Memory B cell (primary cell): Measurements from ENCODE around the gene WNT5A.
"Not testable (repeated sequence)": the region's sequence is repeated elsewhere in the genome, so short reads cannot be mapped to it uniquely, and the experiment has no call there.

Experiments
- ATAC-seq: fragments of 150-1000 bp; cut with Tn5 transposase; 2 replicates; pipeline ENCODE4 v1.10.0; 2021; ENCODE audit warnings: low read depth, mild to moderate bottlenecking, moderate library complexity
- DNase-seq, 2 donors: peaks; one replicate each; pipeline ENCODE4 v3.0.0; 2022; ENCODE audit warnings: low spot score in 2 of 2
- H3K27ac Mint-ChIP-seq: one replicate; pipeline ENCODE4 v1.8.0; 2022; ENCODE audit warnings: mild to moderate bottlenecking, moderate library complexity, mixed read lengths
- H3K27me3 Mint-ChIP-seq: one replicate; pipeline ENCODE4 v1.8.0; 2022; ENCODE audit warnings: mixed read lengths
- H3K36me3 Mint-ChIP-seq: one replicate; pipeline ENCODE4 v1.8.0; 2022; ENCODE audit warnings: mild to moderate bottlenecking, mixed read lengths
- H3K4me1 Mint-ChIP-seq: one replicate; pipeline ENCODE4 v1.8.0; 2022; ENCODE audit warnings: mixed read lengths
- H3K4me3 Mint-ChIP-seq: one replicate; pipeline ENCODE4 v1.8.0; 2022; ENCODE audit warnings: mild to moderate bottlenecking, moderate library complexity, mixed read lengths
- H3K9me3 Mint-ChIP-seq: one replicate; pipeline ENCODE4 v1.8.0; 2022; ENCODE audit warnings: mixed read lengths

WNT5A gene

GRCh38 chr3:55516392-55517030 is 29.4 kb upstream of the WNT5A start:
- H3K27me3 Mint-ChIP-seq = peaks cover 2% of the 10 kb centered on the region
- peaks cover 1% of the 10 kb centered on the region for H3K9me3 Mint-ChIP-seq
- no peak overlapping the region for H3K4me3 Mint-ChIP-seq
- H3K36me3 Mint-ChIP-seq = no peaks in the 10 kb centered on the region
- no peak overlapping the region for H3K27ac Mint-ChIP-seq
- no peak for DNase-seq
- H3K4me1 Mint-ChIP-seq = no peaks in the 10 kb centered on the region
- no peak for ATAC-seq

GRCh38 chr3:55515550-55516246 is 28.6 kb upstream of the WNT5A start:
- DNase-seq (no peak), ATAC-seq (no peak)
- H3K4me1 Mint-ChIP-seq = no peaks in the 10 kb centered on the region
- no peak overlapping the region for H3K4me3 Mint-ChIP-seq
- peaks cover 2% of the 10 kb centered on the region for H3K27me3 Mint-ChIP-seq
- no peak overlapping the region for H3K27ac Mint-ChIP-seq
- H3K36me3 Mint-ChIP-seq = no peaks in the 10 kb centered on the region
- peaks cover 1% of the 10 kb centered on the region for H3K9me3 Mint-ChIP-seq

- Mint-ChIP-seq H3K4me3 (no peak overlapping the region), H3K4me1 (no peaks in the 10 kb centered on the region), H3K27me3 (peaks cover 4% of the 10 kb centered on the region), H3K9me3 (peaks cover 2% of the 10 kb centered on the region), H3K36me3 (no peaks in the 10 kb centered on the region), H3K27ac (no peak overlapping the region)
- ATAC-seq (no peak), DNase-seq (no peak)
Observed at GRCh38 chr3:55514962-55515361, 27.9 kb upstream of the WNT5A start.

GRCh38 chr3:55512571-55513343 is 25.7 kb upstream of the WNT5A start:
- H3K27me3 Mint-ChIP-seq = peaks cover 4% of the 10 kb centered on the region

GRCh38 chr3:55511895-55512570 is 24.9 kb upstream of the WNT5A start:
- H3K9me3 Mint-ChIP-seq = peaks cover 5% of the 10 kb centered on the region
- H3K4me3 Mint-ChIP-seq = no peak overlapping the region
- H3K27ac Mint-ChIP-seq = no peak overlapping the region
- DNase-seq = no peak
- ATAC-seq = no peak
- H3K4me1 Mint-ChIP-seq = no peaks in the 10 kb centered on the region
- no peaks in the 10 kb centered on the region for H3K36me3 Mint-ChIP-seq
- peaks cover 4% of the 10 kb centered on the region for H3K27me3 Mint-ChIP-seq

More at GRCh38 chr3:55512571-55513343, 25.7 kb upstream of the WNT5A start:
- no peaks in the 10 kb centered on the region for H3K36me3 Mint-ChIP-seq
- ATAC-seq (no peak), DNase-seq (no peak)
- peaks cover 3% of the 10 kb centered on the region for H3K9me3 Mint-ChIP-seq
- no peak overlapping the region for H3K4me3 Mint-ChIP-seq
- H3K27ac Mint-ChIP-seq = no peak overlapping the region
- no peaks in the 10 kb centered on the region for H3K4me1 Mint-ChIP-seq

- Mint-ChIP-seq H3K27me3 (peaks cover 3% of the 10 kb centered on the region), H3K36me3 (no peaks in the 10 kb centered on the region), H3K4me3 (no peak overlapping the region), H3K9me3 (peaks cover 4% of the 10 kb centered on the region), H3K4me1 (no peaks in the 10 kb centered on the region), H3K27ac (no peak overlapping the region)
- DNase-seq = no peak
- ATAC-seq = no peak
Observed at GRCh38 chr3:55508335-55508734, 21.2 kb upstream of the WNT5A start.

- Mint-ChIP-seq H3K27ac (no peak overlapping the region), H3K4me3 (no peak overlapping the region), H3K36me3 (no peaks in the 10 kb centered on the region), H3K9me3 (peaks cover 3% of the 10 kb centered on the region), H3K27me3 (peaks cover 1% of the 10 kb centered on the region), H3K4me1 (no peaks in the 10 kb centered on the region)
- no peak for ATAC-seq
- no peak for DNase-seq
Observed at GRCh38 chr3:55507808-55508207, 20.7 kb upstream of the WNT5A start.

GRCh38 chr3:55505776-55506175 is 18.7 kb upstream of the WNT5A start:
- H3K9me3 Mint-ChIP-seq = peaks cover 3% of the 10 kb centered on the region
- H3K27ac Mint-ChIP-seq = no peak overlapping the region
- ATAC-seq (no peak), DNase-seq (no peak)
- no peaks in the 10 kb centered on the region for H3K36me3 Mint-ChIP-seq
- H3K4me1 Mint-ChIP-seq = no peaks in the 10 kb centered on the region
- peaks cover 1% of the 10 kb centered on the region for H3K27me3 Mint-ChIP-seq
- H3K4me3 Mint-ChIP-seq = no peak overlapping the region

- DNase-seq, H3K9me3 Mint-ChIP-seq, H3K27ac Mint-ChIP-seq, H3K4me1 Mint-ChIP-seq, H3K36me3 Mint-ChIP-seq, H3K27me3 Mint-ChIP-seq, ATAC-seq, H3K4me3 Mint-ChIP-seq: not testable (repeated sequence)
Observed at GRCh38 chr3:55505102-55505501, 18.0 kb upstream of the WNT5A start.

- H3K4me1 Mint-ChIP-seq = no peaks in the 10 kb centered on the region
- no peaks in the 10 kb centered on the region for H3K36me3 Mint-ChIP-seq
- H3K4me3 Mint-ChIP-seq = no peak overlapping the region
- H3K27ac Mint-ChIP-seq = no peak overlapping the region
- DNase-seq (no peak), ATAC-seq (no peak)
- no peaks in the 10 kb centered on the region for H3K9me3 Mint-ChIP-seq
- no peaks in the 10 kb centered on the region for H3K27me3 Mint-ChIP-seq
Observed at GRCh38 chr3:55501905-55502304, 14.8 kb upstream of the WNT5A start.

GRCh38 chr3:55500555-55501330 is 13.6 kb upstream of the WNT5A start:
- Mint-ChIP-seq H3K9me3 (no peaks in the 10 kb centered on the region), H3K36me3 (no peaks in the 10 kb centered on the region), H3K27ac (no peak overlapping the region), H3K27me3 (no peaks in the 10 kb centered on the region), H3K4me1 (no peaks in the 10 kb centered on the region), H3K4me3 (no peak overlapping the region)
- ATAC-seq = no peak
- DNase-seq = no peak

GRCh38 chr3:55498520-55498919 is 11.4 kb upstream of the WNT5A start:
- ATAC-seq (no peak), DNase-seq (no peak)
- Mint-ChIP-seq H3K4me3 (no peak overlapping the region), H3K36me3 (no peaks in the 10 kb centered on the region), H3K9me3 (peaks cover 2% of the 10 kb centered on the region), H3K4me1 (no peaks in the 10 kb centered on the region), H3K27ac (no peak overlapping the region), H3K27me3 (peaks cover 2% of the 10 kb centered on the region)

GRCh38 chr3:55497250-55497649 is 10.1 kb upstream of the WNT5A start:
- no peaks in the 10 kb centered on the region for H3K4me1 Mint-ChIP-seq
- H3K27me3 Mint-ChIP-seq = peaks cover 4% of the 10 kb centered on the region
- ATAC-seq (no peak), DNase-seq (no peak)
- H3K36me3 Mint-ChIP-seq = no peaks in the 10 kb centered on the region
- H3K27ac Mint-ChIP-seq = no peak overlapping the region
- no peak overlapping the region for H3K4me3 Mint-ChIP-seq
- H3K9me3 Mint-ChIP-seq = peaks cover 2% of the 10 kb centered on the region
